GM23338 (cell line): ENCODE results near the gene KSR2.

Source experiments
- CREB1 ChIP-seq: fragments of 250-450 bp; sonication (Bioruptor Pico); IDR thresholded peaks from 2 replicates; pipeline ENCODE4 v1.5.0; 2020; ENCODE audit warnings: low read depth, mild to moderate bottlenecking, moderate library complexity
- CTCF ChIP-seq, 2 experiments: fragments of 200-600 bp in 1 of 2; sonication (generic) in 1 of 2; conservative IDR thresholded peaks; 2 replicates each; pipeline versions ENCODE4 v1.5.1 to v1.6.1; 2016 to 2017; ENCODE audit warnings: antibody characterized with exemption in 2 of 2, low read depth in 2 of 2, mild to moderate bottlenecking in 2 of 2, moderate library complexity in 1 of 2
- ETS1 ChIP-seq: IDR thresholded peaks from 2 replicates; pipeline ENCODE4 v1.6.1; 2016; ENCODE audit warnings: antibody characterized with exemption
- EZH2 ChIP-seq: fragments of 200-600 bp; sonication (generic); IDR thresholded peaks from one replicate; pipeline ENCODE4 v1.8.0; 2017; ENCODE audit warnings: antibody characterized with exemption, mild to moderate bottlenecking, low read depth; ENCODE audit not compliant: unreplicated experiment
- EZH2phosphoT487 ChIP-seq: fragments of 200-600 bp; sonication (generic); IDR thresholded peaks from one replicate; pipeline ENCODE4 v1.8.1; 2018; ENCODE audit warnings: antibody characterized with exemption; ENCODE audit not compliant: unreplicated experiment
- JUNB ChIP-seq: IDR thresholded peaks from one replicate; pipeline ENCODE4 v1.6.1; 2016; ENCODE audit warnings: antibody characterized with exemption; ENCODE audit not compliant: unreplicated experiment
- NANOG ChIP-seq: IDR thresholded peaks from 2 replicates; pipeline ENCODE4 v1.6.1; 2016; ENCODE audit warnings: antibody characterized with exemption, borderline replicate concordance
- POLR2AphosphoS5 ChIP-seq: IDR thresholded peaks from 2 replicates; pipeline ENCODE4 v1.6.1; 2016; ENCODE audit warnings: antibody characterized with exemption, low read depth
- REST ChIP-seq: IDR thresholded peaks from one replicate; pipeline ENCODE4 v1.6.1; 2018; ENCODE audit warnings: antibody characterized with exemption; ENCODE audit not compliant: unreplicated experiment

- TF ChIP-seq EZH2 (no peak), CTCF (conservative IDR thresholded peaks at IDR 0.05; ENCODE audit: low read depth in 2 of 2) (no peak), POLR2AphosphoS5 (no peak), EZH2phosphoT487 (no peak), NANOG (no peak), REST (no peak), JUNB (no peak), CREB1 (CRISPR knock-in tag) (no peak), ETS1 (no peak)
These were observed 406.8 kb downstream of the KSR2 start for GRCh38 chr12:117561990-117562389.
